K562 (cell line): ENCODE results near the gene CROT. TPM values are rescaled to one million over a fixed set of nuclear protein-coding genes. Genes with fewer than 3 reads are reported as not detected.

Experiments used
- CEBPZ ChIP-seq: fragments of 150-350 bp; IDR thresholded peaks from 2 replicates; pipeline ENCODE4 v1.6.1; 2014; ENCODE audit warnings: low read depth, mild to moderate bottlenecking, low read length, borderline replicate concordance
- CTBP1 ChIP-seq: fragments of 450-650 bp; IDR thresholded peaks from 2 replicates; pipeline ENCODE4 v1.6.1; 2016; ENCODE audit warnings: borderline replicate concordance
- DPF2 ChIP-seq: fragments of 450-650 bp; IDR thresholded peaks from 2 replicates; pipeline ENCODE4 v1.6.1; 2016
- GATAD2B ChIP-seq: fragments of 450-650 bp; IDR thresholded peaks from 2 replicates; pipeline ENCODE4 v1.6.1; 2017; ENCODE audit warnings: mild to moderate bottlenecking, borderline replicate concordance
- NFIC ChIP-seq: fragments of 450-650 bp; IDR thresholded peaks from 2 replicates; pipeline ENCODE4 v1.6.1; 2017; ENCODE audit warnings: mild to moderate bottlenecking, inconsistent platforms
- NR4A1 ChIP-seq, 2 experiments: fragments of 250-450 bp in 1 of 2; fragments of 450-650 bp in 1 of 2; sonication (Bioruptor Pico) in 1 of 2; IDR thresholded peaks; 2 replicates each; pipeline versions ENCODE4 v1.4.0 to v1.6.1; 2016 to 2020; ENCODE audit warnings: mild to moderate bottlenecking in 2 of 2, missing compliant biosample characterization in 1 of 2, missing genetic modification characterization in 1 of 2, moderate library complexity in 1 of 2
- NRF1 ChIP-seq, 2 experiments: fragments of 450-650 bp; IDR thresholded peaks in 1 of 2; conservative IDR thresholded peaks in 1 of 2; 2 replicates each; pipeline ENCODE4 v1.6.1; 2014; ENCODE audit warnings: mild to moderate bottlenecking in 2 of 2
- STAT5A ChIP-seq: IDR thresholded peaks from 2 replicates; pipeline ENCODE4 v1.6.1; 2012; ENCODE audit warnings: low read length, inconsistent platforms, borderline replicate concordance
- ZFP36 ChIP-seq: fragments of 150-350 bp; IDR thresholded peaks from 2 replicates; pipeline ENCODE4 v1.6.1; 2018; ENCODE audit warnings: low read length, low read depth; ENCODE audit not compliant: partially characterized antibody
- ZNF263 ChIP-seq: sonication (generic); formaldehyde crosslinking; IDR thresholded peaks from 2 replicates; pipeline ENCODE4 v1.8.0; 2022; ENCODE audit warnings: mild to moderate bottlenecking, missing genetic modification reagents, borderline replicate concordance
- polyA plus RNA-seq, 8 experiments: library from polyadenylated mRNA; depleted of rRNA in 4 of 8; stranded (reverse) in 5 of 8; unstranded in 3 of 8; fragments of >200 nt; fragmentation: Nextera tagmentation in 2 of 8; fragmentation: Illumina TruSeq in 1 of 8; extraction: Ambion mirVana in 2 of 8; extraction: Trizol in 1 of 8; gene quantifications; 2 replicates each; pipeline versions ENCODE4 v1.2.1 to v1.2.3, GENCODE V29; 2011 to 2014; ENCODE audit warnings: inconsistent platforms in 1 of 8, missing spikeins in 1 of 8
- total RNA-seq, 7 experiments: library from RNA; depleted of rRNA in 6 of 7; stranded (reverse); fragments of >200 nt in 6 of 7; fragmentation: Illumina TruSeq in 2 of 7; extraction: Trizol in 2 of 7; gene quantifications; 2 replicates each; pipeline versions ENCODE4 v1.2.1 to v1.2.3, GENCODE V29; 2011 to 2021; ENCODE audit warnings: low replicate concordance in 1 of 7
- TF ChIP-seq, protein P1 (sequence below): fragments of 450-650 bp; IDR thresholded peaks from 2 replicates; pipeline ENCODE4 v1.6.1; 2016; ENCODE audit warnings: borderline replicate concordance

CROT gene
- total and polyA plus RNA-seq, 9 of the 15 experiments (the other 6 are each of a cell fraction or from before 2014, with no cell fraction given) = 2.5 to 8.1 (median 5.1) TPM

- peak; percentile 58; the same call in 1 of the 2 replicates for TF ChIP-seq CEBPZ
- TF ChIP-seq NFIC = peak; percentile 4; the same call in 1 of the 2 replicates
- no peak for TF ChIP-seq ZFP36
- no peak for TF ChIP-seq GATAD2B
- peak; percentile 91 to 92 for TF ChIP-seq NRF1 (conservative IDR thresholded peaks at IDR 0.05 in 1 of 2, IDR thresholded peaks at IDR 0.05 in 1 of 2)
- 0 out of 2 replicates have a peak, but pooled peaks have one; percentile 12 for TF ChIP-seq DPF2
- no peak for TF ChIP-seq STAT5A
- TF ChIP-seq NR4A1 (CRISPR knock-in tag; IDR thresholded peaks at IDR 0.05) = peak; percentile 13; the same call in 1 of the 2 replicates
- TF ChIP-seq NR4A1 (tag; IDR thresholded peaks at IDR 0.05) = no peak
- TF ChIP-seq CTBP1 = peak; percentile 91
- TF ChIP-seq, protein P1, sequence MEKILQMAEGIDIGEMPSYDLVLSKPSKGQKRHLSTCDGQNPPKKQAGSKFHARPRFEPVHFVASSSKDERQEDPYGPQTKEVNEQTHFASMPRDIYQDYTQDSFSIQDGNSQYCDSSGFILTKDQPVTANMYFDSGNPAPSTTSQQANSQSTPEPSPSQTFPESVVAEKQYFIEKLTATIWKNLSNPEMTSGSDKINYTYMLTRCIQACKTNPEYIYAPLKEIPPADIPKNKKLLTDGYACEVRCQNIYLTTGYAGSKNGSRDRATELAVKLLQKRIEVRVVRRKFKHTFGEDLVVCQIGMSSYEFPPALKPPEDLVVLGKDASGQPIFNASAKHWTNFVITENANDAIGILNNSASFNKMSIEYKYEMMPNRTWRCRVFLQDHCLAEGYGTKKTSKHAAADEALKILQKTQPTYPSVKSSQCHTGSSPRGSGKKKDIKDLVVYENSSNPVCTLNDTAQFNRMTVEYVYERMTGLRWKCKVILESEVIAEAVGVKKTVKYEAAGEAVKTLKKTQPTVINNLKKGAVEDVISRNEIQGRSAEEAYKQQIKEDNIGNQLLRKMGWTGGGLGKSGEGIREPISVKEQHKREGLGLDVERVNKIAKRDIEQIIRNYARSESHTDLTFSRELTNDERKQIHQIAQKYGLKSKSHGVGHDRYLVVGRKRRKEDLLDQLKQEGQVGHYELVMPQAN = no peak
- no peak for TF ChIP-seq ZNF263 (CRISPR knock-in tag)
Measured at GRCh38 chr7:87345166-87345927, at the start of gene CROT (continued).
